SK-N-SH treated with all-trans-retinoic acid at 6 μM for 48 hours (cell line): ENCODE results near the gene ESR2.
"Not testable (repeated sequence)": the region's sequence is repeated elsewhere in the genome, so short reads cannot be mapped to it uniquely, and the experiment has no call there.

Source experiments
- ATAC-seq: fragments of 200-7000 bp; cut with Tn5 transposase; 3 replicates; pipeline ENCODE4 v1.9.1; 2020; ENCODE audit warnings: mild to moderate bottlenecking, moderate library complexity
- ARNTL ChIP-seq: fragments of 450-650 bp; formaldehyde crosslinking; IDR thresholded peaks from 2 replicates; pipeline ENCODE4 v1.5.0; 2020; ENCODE audit warnings: low read depth, mild to moderate bottlenecking, moderate library complexity, borderline replicate concordance
- BACH2 ChIP-seq: fragments of 250-450 bp; sonication (Bioruptor Pico); IDR thresholded peaks from 2 replicates; pipeline ENCODE4 v1.9.0; 2021; ENCODE audit warnings: mild to moderate bottlenecking, borderline replicate concordance
- CSDC2 ChIP-seq: fragments of 250-450 bp; sonication (Bioruptor Pico); IDR thresholded peaks from 2 replicates; pipeline ENCODE4 v1.5.0; 2020; ENCODE audit warnings: mild to moderate bottlenecking, moderate library complexity
- GLIS3 ChIP-seq: fragments of 250-450 bp; sonication (Bioruptor Pico); IDR thresholded peaks from 2 replicates; pipeline ENCODE4 v1.5.0; 2020; ENCODE audit warnings: mild to moderate bottlenecking, moderate library complexity
- ISL1 ChIP-seq: fragments of 250-450 bp; sonication (Bioruptor Pico); IDR thresholded peaks from 2 replicates; pipeline ENCODE4 v2.1.2; 2022; ENCODE audit warnings: mild to moderate bottlenecking, moderate library complexity
- OSR1 ChIP-seq: fragments of 250-450 bp; sonication (Bioruptor Pico); IDR thresholded peaks from 2 replicates; pipeline ENCODE4 v1.8.0; 2022; ENCODE audit warnings: moderate library complexity, mild to moderate bottlenecking, inconsistent platforms
- PPARA ChIP-seq: fragments of 250-450 bp; sonication (Bioruptor Pico); IDR thresholded peaks from 2 replicates; pipeline ENCODE4 v1.5.0; 2020; ENCODE audit warnings: mild to moderate bottlenecking, borderline replicate concordance
- RARB ChIP-seq: fragments of 250-450 bp; sonication (Bioruptor Pico); IDR thresholded peaks from 2 replicates; pipeline ENCODE4 v1.8.0; 2021; ENCODE audit warnings: mild to moderate bottlenecking, moderate library complexity
- SNAI2 ChIP-seq: fragments of 250-450 bp; sonication (Bioruptor Pico); IDR thresholded peaks from 2 replicates; pipeline ENCODE4 v1.5.0; 2020; ENCODE audit warnings: mild to moderate bottlenecking, moderate library complexity
- TCF4 ChIP-seq: fragments of 250-450 bp; sonication (Bioruptor Pico); IDR thresholded peaks from 2 replicates; pipeline ENCODE4 v1.8.0; 2021; ENCODE audit warnings: mild to moderate bottlenecking, moderate library complexity, borderline replicate concordance
- TOX ChIP-seq: fragments of 250-450 bp; sonication (Bioruptor Pico); IDR thresholded peaks from 2 replicates; pipeline ENCODE4 v1.8.0; 2021; ENCODE audit warnings: mild to moderate bottlenecking, moderate library complexity, borderline replicate concordance
- ZC3H10 ChIP-seq: fragments of 250-450 bp; sonication (Bioruptor Pico); IDR thresholded peaks from 2 replicates; pipeline ENCODE4 v1.5.1; 2021; ENCODE audit warnings: mild to moderate bottlenecking, moderate library complexity
- ZFP3 ChIP-seq: fragments of 250-450 bp; sonication (Bioruptor Pico); IDR thresholded peaks from 2 replicates; pipeline ENCODE4 v1.5.0; 2020; ENCODE audit warnings: mild to moderate bottlenecking, moderate library complexity
- ZFP30 ChIP-seq: fragments of 450-650 bp; formaldehyde crosslinking; IDR thresholded peaks from 2 replicates; pipeline ENCODE4 v1.5.0; 2022; ENCODE audit warnings: mild to moderate bottlenecking, moderate library complexity
- ZNF565 ChIP-seq: fragments of 450-650 bp; formaldehyde crosslinking; conservative IDR thresholded peaks from 2 replicates; pipeline ENCODE4 v1.5.0; 2020; ENCODE audit warnings: low read depth, mild to moderate bottlenecking, moderate library complexity
- ZNF70 ChIP-seq: fragments of 450-650 bp; formaldehyde crosslinking; IDR thresholded peaks from 2 replicates; pipeline ENCODE4 v1.5.0; 2020; ENCODE audit warnings: mild to moderate bottlenecking, moderate library complexity
- ZNF8 ChIP-seq: fragments of 450-650 bp; formaldehyde crosslinking; IDR thresholded peaks from 2 replicates; pipeline ENCODE4 v1.5.0; 2020; ENCODE audit warnings: mild to moderate bottlenecking, moderate library complexity
- TF ChIP-seq, protein P1 (sequence below): fragments of 250-450 bp; sonication (Bioruptor Pico); IDR thresholded peaks from 2 replicates; pipeline ENCODE4 v1.5.0; 2020; ENCODE audit warnings: mild to moderate bottlenecking, moderate library complexity
- TF ChIP-seq, protein P2 (sequence below): fragments of 250-450 bp; sonication (Bioruptor Pico); IDR thresholded peaks from 2 replicates; pipeline ENCODE4 v1.5.1; 2021; ENCODE audit warnings: mild to moderate bottlenecking, moderate library complexity
- TF ChIP-seq, protein P3 (sequence below): fragments of 250-450 bp; sonication (Bioruptor Pico); IDR thresholded peaks from 2 replicates; pipeline ENCODE4 v1.5.1; 2020; ENCODE audit warnings: low read depth, mild to moderate bottlenecking, moderate library complexity
- TF ChIP-seq, protein P4 (sequence below): fragments of 250-450 bp; sonication (Bioruptor Pico); IDR thresholded peaks from 2 replicates; pipeline ENCODE4 v1.8.0; 2021; ENCODE audit warnings: low read depth, mild to moderate bottlenecking, moderate library complexity, borderline replicate concordance

The ESR2 gene

DNA sequence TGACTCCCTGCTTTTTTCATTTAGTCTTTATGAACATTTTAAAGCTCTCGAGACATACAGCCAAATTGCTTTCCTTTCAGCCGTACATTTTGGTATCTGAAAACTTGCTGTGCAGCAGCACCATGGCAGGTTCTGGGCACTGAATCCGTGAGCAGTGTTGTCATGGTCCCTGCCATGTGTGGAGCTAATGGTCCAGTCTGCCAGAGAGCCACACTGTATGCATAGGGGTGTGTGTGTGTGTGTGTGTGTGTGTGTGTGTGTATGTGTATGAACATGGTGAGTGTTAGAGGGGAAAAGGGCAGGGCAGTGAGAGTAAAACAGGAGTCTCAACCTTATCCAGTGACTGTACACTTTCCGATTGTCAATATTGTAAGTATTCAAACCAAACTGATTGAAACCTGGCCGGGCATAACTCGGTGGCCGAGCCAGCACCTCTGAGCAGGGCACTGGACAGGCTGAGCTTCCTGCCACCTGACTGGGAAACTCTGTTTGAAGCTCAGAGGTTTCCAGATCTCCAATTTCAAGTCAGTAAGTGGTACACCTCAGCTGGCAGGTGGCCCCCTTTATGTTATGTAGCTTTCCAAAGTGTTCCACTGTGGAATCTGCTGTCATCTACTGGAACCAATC is 110.0 kb downstream of the ESR2 start (continued):
- TF ChIP-seq, protein P1, sequence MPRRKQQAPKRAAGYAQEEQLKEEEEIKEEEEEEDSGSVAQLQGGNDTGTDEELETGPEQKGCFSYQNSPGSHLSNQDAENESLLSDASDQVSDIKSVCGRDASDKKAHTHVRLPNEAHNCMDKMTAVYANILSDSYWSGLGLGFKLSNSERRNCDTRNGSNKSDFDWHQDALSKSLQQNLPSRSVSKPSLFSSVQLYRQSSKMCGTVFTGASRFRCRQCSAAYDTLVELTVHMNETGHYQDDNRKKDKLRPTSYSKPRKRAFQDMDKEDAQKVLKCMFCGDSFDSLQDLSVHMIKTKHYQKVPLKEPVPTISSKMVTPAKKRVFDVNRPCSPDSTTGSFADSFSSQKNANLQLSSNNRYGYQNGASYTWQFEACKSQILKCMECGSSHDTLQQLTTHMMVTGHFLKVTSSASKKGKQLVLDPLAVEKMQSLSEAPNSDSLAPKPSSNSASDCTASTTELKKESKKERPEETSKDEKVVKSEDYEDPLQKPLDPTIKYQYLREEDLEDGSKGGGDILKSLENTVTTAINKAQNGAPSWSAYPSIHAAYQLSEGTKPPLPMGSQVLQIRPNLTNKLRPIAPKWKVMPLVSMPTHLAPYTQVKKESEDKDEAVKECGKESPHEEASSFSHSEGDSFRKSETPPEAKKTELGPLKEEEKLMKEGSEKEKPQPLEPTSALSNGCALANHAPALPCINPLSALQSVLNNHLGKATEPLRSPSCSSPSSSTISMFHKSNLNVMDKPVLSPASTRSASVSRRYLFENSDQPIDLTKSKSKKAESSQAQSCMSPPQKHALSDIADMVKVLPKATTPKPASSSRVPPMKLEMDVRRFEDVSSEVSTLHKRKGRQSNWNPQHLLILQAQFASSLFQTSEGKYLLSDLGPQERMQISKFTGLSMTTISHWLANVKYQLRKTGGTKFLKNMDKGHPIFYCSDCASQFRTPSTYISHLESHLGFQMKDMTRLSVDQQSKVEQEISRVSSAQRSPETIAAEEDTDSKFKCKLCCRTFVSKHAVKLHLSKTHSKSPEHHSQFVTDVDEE (CRISPR knock-in tag): no peak
- TF ChIP-seq ZFP30 (CRISPR knock-in tag) (no peak), CSDC2 (CRISPR knock-in tag) (no peak), ISL1 (no peak), ZNF8 (CRISPR knock-in tag) (no peak), ZC3H10 (CRISPR knock-in tag) (no peak), ZFP3 (CRISPR knock-in tag) (no peak)

DNA sequence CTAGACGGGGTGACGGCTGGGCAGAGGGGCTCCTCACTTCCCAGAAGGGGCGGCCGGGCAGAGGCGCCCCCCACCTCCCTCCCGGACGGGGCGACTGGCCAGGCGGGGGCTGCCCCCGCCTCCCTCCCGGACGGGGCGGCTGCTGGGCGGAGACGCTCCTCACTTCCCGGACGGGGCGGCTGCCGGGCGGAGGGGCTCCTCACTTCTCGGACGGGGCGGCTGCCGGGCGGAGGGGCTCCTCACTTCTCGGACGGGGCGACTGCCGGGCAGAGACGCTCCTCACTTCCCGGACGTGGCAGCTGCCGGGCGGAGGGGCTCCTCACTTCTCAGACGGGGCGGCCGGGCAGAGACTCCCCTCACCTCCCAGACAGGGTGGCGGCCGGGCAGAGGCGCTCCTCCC is 111.3 kb downstream of the ESR2 start:
- ATAC-seq: not testable (repeated sequence)

DNA sequence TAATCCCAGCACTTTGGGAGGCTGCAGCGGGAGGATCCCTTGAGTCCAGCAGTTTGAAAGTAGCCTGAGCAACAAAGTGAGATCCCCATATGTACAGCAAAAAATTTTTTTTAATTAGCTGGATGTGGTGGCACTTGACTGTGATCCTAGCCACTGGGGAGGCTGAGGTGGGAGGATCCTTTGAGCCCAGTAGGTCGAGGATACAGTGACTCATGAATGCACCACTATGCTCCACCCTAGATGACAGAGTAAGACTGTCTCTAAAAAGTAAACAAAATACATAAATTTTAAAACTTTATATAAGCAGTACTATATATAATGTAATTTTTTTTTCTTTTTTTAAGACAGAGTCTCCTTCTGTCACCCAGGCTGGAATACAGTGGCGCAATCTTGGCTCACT is 115.4 kb downstream of the ESR2 start:
- TF ChIP-seq ZNF565 (CRISPR knock-in tag) (no peak), GLIS3 (CRISPR knock-in tag) (no peak), SNAI2 (no peak), RARB (no peak)
- ATAC-seq: no peak

DNA sequence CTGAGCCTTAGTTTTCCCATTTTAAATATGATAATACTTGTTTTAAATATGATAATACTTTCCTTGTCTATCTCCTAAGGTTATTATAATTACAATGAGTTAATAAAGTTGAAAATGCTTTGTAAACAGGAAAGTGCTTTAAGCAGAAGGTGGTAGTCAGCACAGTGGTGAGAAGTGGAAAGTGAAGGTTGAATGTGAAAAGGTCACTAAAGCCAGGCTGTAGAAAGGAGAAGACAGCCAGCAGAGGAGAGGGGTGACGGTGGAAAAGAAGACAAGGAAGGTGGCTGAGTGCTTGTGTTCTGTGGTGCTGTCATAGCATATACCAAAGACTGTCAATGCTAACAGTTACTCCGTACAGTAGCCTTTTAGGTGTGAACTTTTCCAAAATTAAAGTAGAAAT is 117.8 kb downstream of the ESR2 start:
- no peak for ATAC-seq
- TF ChIP-seq ISL1: no peak
- TF ChIP-seq GLIS3 (CRISPR knock-in tag): no peak
- TF ChIP-seq PPARA: no peak
- TF ChIP-seq ZNF70 (CRISPR knock-in tag): no peak
- TF ChIP-seq TCF4 (CRISPR knock-in tag): no peak
- TF ChIP-seq BACH2 (CRISPR knock-in tag): no peak
- TF ChIP-seq, protein P2, sequence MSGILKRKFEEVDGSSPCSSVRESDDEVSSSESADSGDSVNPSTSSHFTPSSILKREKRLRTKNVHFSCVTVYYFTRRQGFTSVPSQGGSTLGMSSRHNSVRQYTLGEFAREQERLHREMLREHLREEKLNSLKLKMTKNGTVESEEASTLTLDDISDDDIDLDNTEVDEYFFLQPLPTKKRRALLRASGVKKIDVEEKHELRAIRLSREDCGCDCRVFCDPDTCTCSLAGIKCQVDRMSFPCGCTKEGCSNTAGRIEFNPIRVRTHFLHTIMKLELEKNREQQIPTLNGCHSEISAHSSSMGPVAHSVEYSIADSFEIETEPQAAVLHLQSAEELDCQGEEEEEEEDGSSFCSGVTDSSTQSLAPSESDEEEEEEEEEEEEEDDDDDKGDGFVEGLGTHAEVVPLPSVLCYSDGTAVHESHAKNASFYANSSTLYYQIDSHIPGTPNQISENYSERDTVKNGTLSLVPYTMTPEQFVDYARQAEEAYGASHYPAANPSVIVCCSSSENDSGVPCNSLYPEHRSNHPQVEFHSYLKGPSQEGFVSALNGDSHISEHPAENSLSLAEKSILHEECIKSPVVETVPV (CRISPR knock-in tag): no peak
- TF ChIP-seq ZNF565 (CRISPR knock-in tag): no peak
- no peak for TF ChIP-seq ZFP30 (CRISPR knock-in tag)
- TF ChIP-seq TOX: no peak
- no peak for TF ChIP-seq RARB
- no peak for TF ChIP-seq ARNTL (CRISPR knock-in tag)
- TF ChIP-seq SNAI2: no peak

DNA sequence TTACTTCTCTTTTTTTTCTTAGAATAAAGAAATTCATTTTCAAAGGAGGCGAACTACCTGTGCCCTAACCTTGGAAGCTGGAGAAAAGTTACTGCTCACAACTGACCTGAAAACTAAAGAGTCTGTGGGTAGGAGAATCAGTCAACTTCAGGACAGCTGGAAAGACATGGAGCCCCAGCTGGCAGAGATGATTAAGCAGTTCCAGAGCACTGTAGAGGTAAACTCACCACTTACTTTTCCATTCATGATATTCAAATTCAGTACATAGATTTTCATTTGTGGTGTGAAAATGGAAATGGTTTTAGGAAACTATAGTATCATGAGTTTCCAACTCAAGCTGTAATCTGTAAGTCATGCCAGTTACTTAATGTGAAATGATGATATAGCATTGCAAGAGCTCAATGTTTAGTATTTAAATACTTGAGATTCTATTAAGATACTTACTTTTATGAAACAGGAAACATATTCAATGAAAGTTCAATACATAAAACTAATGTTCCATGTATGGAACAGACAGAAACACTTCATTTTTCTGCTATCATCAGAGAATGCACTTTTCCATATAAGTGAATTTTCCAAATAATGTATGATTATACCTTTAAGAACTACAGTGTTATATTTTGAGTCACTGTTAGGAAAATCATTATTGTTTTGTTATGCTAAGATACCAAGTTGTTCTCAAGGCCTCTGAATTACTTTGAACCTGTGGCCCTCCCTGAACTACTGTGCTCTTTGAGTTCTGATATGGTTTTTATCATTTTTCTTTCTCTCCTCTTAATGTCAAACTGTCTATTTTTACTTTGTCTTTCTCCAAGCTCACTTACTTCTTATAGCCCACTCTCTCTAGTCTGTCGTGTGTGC is 119.0 kb downstream of the ESR2 start:
- ATAC-seq: no peak
- TF ChIP-seq SNAI2 (no peak), ZFP3 (CRISPR knock-in tag) (no peak), TCF4 (CRISPR knock-in tag) (no peak), ZFP30 (CRISPR knock-in tag) (no peak), ISL1 (no peak), BACH2 (CRISPR knock-in tag) (no peak)

DNA sequence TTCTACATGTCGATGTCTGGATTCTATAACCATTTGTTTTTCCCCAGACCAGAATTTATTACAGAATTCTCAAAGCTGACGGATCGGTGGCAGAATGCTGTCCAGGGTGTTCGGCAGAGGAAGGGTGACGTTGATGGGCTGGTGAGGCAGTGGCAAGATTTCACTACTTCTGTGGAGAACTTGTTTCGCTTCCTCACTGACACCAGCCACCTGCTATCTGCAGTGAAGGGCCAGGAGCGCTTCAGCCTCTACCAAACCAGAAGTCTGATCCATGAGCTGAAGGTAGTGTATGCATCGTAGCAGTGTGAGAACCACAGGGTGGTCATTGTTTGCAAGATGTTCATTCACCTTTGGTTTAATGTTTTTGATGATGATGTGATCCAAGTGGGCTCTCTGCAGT is 124.0 kb downstream of the ESR2 start:
- TF ChIP-seq ZNF565 (CRISPR knock-in tag) (no peak), ZNF70 (CRISPR knock-in tag) (no peak), ZFP3 (CRISPR knock-in tag) (no peak), PPARA (no peak), ZNF8 (CRISPR knock-in tag) (no peak), ARNTL (CRISPR knock-in tag) (no peak), OSR1 (CRISPR knock-in tag) (no peak), CSDC2 (CRISPR knock-in tag) (no peak)
- TF ChIP-seq, protein P3, sequence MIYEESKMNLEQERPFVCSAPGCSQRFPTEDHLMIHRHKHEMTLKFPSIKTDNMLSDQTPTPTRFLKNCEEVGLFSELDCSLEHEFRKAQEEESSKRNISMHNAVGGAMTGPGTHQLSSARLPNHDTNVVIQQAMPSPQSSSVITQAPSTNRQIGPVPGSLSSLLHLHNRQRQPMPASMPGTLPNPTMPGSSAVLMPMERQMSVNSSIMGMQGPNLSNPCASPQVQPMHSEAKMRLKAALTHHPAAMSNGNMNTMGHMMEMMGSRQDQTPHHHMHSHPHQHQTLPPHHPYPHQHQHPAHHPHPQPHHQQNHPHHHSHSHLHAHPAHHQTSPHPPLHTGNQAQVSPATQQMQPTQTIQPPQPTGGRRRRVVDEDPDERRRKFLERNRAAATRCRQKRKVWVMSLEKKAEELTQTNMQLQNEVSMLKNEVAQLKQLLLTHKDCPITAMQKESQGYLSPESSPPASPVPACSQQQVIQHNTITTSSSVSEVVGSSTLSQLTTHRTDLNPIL (CRISPR knock-in tag): no peak
- TF ChIP-seq, protein P4, sequence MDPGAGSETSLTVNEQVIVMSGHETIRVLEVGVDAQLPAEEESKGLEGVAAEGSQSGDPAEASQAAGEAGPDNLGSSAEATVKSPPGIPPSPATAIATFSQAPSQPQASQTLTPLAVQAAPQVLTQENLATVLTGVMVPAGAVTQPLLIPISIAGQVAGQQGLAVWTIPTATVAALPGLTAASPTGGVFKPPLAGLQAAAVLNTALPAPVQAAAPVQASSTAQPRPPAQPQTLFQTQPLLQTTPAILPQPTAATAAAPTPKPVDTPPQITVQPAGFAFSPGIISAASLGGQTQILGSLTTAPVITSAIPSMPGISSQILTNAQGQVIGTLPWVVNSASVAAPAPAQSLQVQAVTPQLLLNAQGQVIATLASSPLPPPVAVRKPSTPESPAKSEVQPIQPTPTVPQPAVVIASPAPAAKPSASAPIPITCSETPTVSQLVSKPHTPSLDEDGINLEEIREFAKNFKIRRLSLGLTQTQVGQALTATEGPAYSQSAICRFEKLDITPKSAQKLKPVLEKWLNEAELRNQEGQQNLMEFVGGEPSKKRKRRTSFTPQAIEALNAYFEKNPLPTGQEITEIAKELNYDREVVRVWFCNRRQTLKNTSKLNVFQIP (CRISPR knock-in tag): no peak
- TF ChIP-seq, all 23 proteins: peak for 0
- no peak for ATAC-seq
